Transverse colon (tissue), 4 donors: Measurements from ENCODE around the gene THRA. TPM values are rescaled to one million over a fixed set of nuclear protein-coding genes. Genes with fewer than 3 reads are reported as not detected.

Source experiments
- DNase-seq: peaks from one replicate; pipeline ENCODE4 v3.0.0-alpha.2; 2019
- H3K27ac ChIP-seq, 4 donors: fragments of 200-600 bp; sonication (generic); 2 replicates each; pipeline ENCODE4 v1.5.1; 2016 to 2018; ENCODE audit warnings: inconsistent platforms in 4 of 4
- H3K27me3 ChIP-seq: fragments of 200-600 bp; sonication (generic); 2 replicates; pipeline ENCODE4 v1.5.1; 2017; ENCODE audit warnings: inconsistent platforms
- H3K36me3 ChIP-seq, 4 donors: fragments of 200-600 bp; sonication (generic); 2 replicates each; pipeline ENCODE4 v1.5.1; 2017 to 2019; ENCODE audit warnings: inconsistent platforms in 4 of 4
- H3K4me1 ChIP-seq, 4 donors: fragments of 200-600 bp; sonication (generic); 2 replicates each; pipeline ENCODE4 v1.5.1; 2017 to 2020; ENCODE audit warnings: inconsistent platforms in 4 of 4
- H3K4me3 ChIP-seq, 4 donors: fragments of 200-600 bp; sonication (generic); 1 replicate in 1 of 4; 2 replicates in 3 of 4; pipeline versions ENCODE4 v1.5.1 to v1.6.1; 2017 to 2019; ENCODE audit warnings: inconsistent platforms in 4 of 4
- H3K9me3 ChIP-seq, 2 donors: fragments of 200-600 bp; sonication (generic); 2 replicates each; pipeline ENCODE4 v1.5.1; 2017 to 2019; ENCODE audit warnings: inconsistent platforms in 2 of 2
- CTCF ChIP-seq, 5 experiments: fragments of 200-600 bp in 3 of 5; fragments of 450-650 bp in 2 of 5; sonication (generic) in 3 of 5; IDR thresholded peaks; 1 replicate in 2 of 5; 2 replicates in 3 of 5; pipeline ENCODE4 v1.5.1; 2016 to 2017; ENCODE audit warnings: antibody characterized with exemption in 5 of 5, inconsistent platforms in 3 of 5, mild to moderate bottlenecking in 2 of 5, moderate library complexity in 1 of 5
- EP300 ChIP-seq: sonication (generic); formaldehyde crosslinking; IDR thresholded peaks from one replicate; pipeline ENCODE4 v1.6.1; 2017; ENCODE audit warnings: antibody characterized with exemption, low read depth
- POLR2A ChIP-seq: fragments of 450-650 bp; IDR thresholded peaks from one replicate; pipeline ENCODE4 v1.6.1; 2016; ENCODE audit warnings: antibody characterized with exemption, mild to moderate bottlenecking, moderate library complexity
- POLR2AphosphoS5 ChIP-seq, 3 donors: sonication (generic); formaldehyde crosslinking; IDR thresholded peaks; one replicate each; pipeline ENCODE4 v1.6.1; 2016; ENCODE audit warnings: antibody characterized with exemption in 3 of 3
- WGBS, 2 donors: methylation state at CpG; one replicate each; pipeline ENCODE4 v1.1.5; 2018; ENCODE audit warnings: low coverage in 1 of 2; 5-methylcytosine and 5-hydroxymethylcytosine counted together
- in situ Hi-C, 4 donors: fragments of 200-750 bp; cut with MboI; loops; one replicate each; pipeline versions ENCODE4 v1.15.0 to v1.15.1; 2017; ENCODE audit warnings: low sequenced_read_pairs in 3 of 4, low pct_ligation_motif_present in 1 of 4, low pct_unique_long_range_greater_than_20kb in 1 of 4
- intact Hi-C: fragments of 100-400 bp; cut with DNase I; formaldehyde crosslinking; loops from one replicate; pipeline ENCODE4 v1.15.1; 2023; ENCODE audit warnings: low total_unique reads
- total RNA-seq, 4 donors: library from RNA; depleted of rRNA; stranded (reverse); fragments of >200 nt; gene quantifications; one replicate each; pipeline ENCODE4 v1.1.0, GENCODE V29; 2016

Gene THRA
- total RNA-seq, 4 donors from 2014 or later = 32.6 to 82.6 (median 58.6) TPM

- intact Hi-C loops = no loop called here
- in situ Hi-C loops = no loop called here
- H3K4me1 ChIP-seq = peaks cover 5 to 32% (median 11%) of the 10 kb centered on the region in 4 donors
- H3K27me3 ChIP-seq = no peaks in the 10 kb centered on the region
- no peak for DNase-seq
- H3K4me3 ChIP-seq = no peak overlapping the region
- H3K27ac ChIP-seq = no peak overlapping the region
- no peaks in the 10 kb centered on the region for H3K9me3 ChIP-seq
- no peaks in the 10 kb centered on the region for H3K36me3 ChIP-seq
- TF ChIP-seq EP300 (no peak), POLR2A (no peak), POLR2AphosphoS5 (IDR thresholded peaks at IDR 0.05) (no peak), CTCF (IDR thresholded peaks at IDR 0.05) (no peak)
- WGBS, 2 donors = 85 to 100% methylated on average over 1 to 6 of the region's 6 CpGs
Observed at GRCh38 chr17:40056379-40057015, 6.3 kb upstream of the THRA start.

GRCh38 chr17:40058186-40058784, 4.5 kb upstream of the THRA start:
- Histone ChIP-seq H3K4me1 (peaks cover 12 to 34% (median 18%) of the 10 kb centered on the region in 4 donors), H3K27me3 (no peaks in the 10 kb centered on the region), H3K36me3 (no peaks in the 10 kb centered on the region), H3K27ac (peak overlapping the region; percentile 70 to 83 (median 72)), H3K4me3 (no peak overlapping the region), H3K9me3 (no peaks in the 10 kb centered on the region)
- intact Hi-C loops (no loop called here), in situ Hi-C loops (no loop called here)
- no peak for TF ChIP-seq POLR2AphosphoS5 (IDR thresholded peaks at IDR 0.05)
- no peak for TF ChIP-seq EP300
- no peak for TF ChIP-seq CTCF (IDR thresholded peaks at IDR 0.05)
- no peak for TF ChIP-seq POLR2A
- DNase-seq = no peak
- WGBS, 2 donors = 16 to 53% methylated on average over 7 to 8 of the region's 8 CpGs

- intact Hi-C loops = no loop called here
- peak overlapping the region; percentile 70 to 83 (median 72) for H3K27ac ChIP-seq
- 96 to 100% methylated on average over 1 of the region's 1 CpG for WGBS, 2 donors
- H3K4me1 ChIP-seq = peaks cover 9 to 30% (median 14%) of the 10 kb centered on the region in 4 donors
- no peak for DNase-seq
- H3K36me3 ChIP-seq = no peaks in the 10 kb centered on the region
- H3K4me3 ChIP-seq = no peak overlapping the region
- in situ Hi-C loops = no loop called here
- no peaks in the 10 kb centered on the region for H3K9me3 ChIP-seq
- TF ChIP-seq EP300 (no peak), POLR2AphosphoS5 (IDR thresholded peaks at IDR 0.05) (no peak), POLR2A (no peak), CTCF (IDR thresholded peaks at IDR 0.05) (no peak)
- H3K27me3 ChIP-seq = no peaks in the 10 kb centered on the region
Observed at GRCh38 chr17:40058865-40059264, 3.9 kb upstream of the THRA start.

GRCh38 chr17:40059729-40060475, 2.9 kb upstream of the THRA start:
- Histone ChIP-seq H3K36me3 (no peaks in the 10 kb centered on the region), H3K9me3 (no peaks in the 10 kb centered on the region), H3K4me3 (no peak overlapping the region), H3K27me3 (no peaks in the 10 kb centered on the region), H3K4me1 (peaks cover 19 to 35% (median 22%) of the 10 kb centered on the region in 4 donors), H3K27ac (peak overlapping the region in 3 of 4 donors; percentile 10 to 83 (median 73))
- no peak for TF ChIP-seq POLR2AphosphoS5 (IDR thresholded peaks at IDR 0.05)
- TF ChIP-seq POLR2A = no peak
- TF ChIP-seq CTCF (IDR thresholded peaks at IDR 0.05) = no peak
- no peak for TF ChIP-seq EP300
- in situ Hi-C loops = loop anchor here in 1 of 4 donors (10.0 kb wide), 1 partner anchor 55 kb away; no protein-coding TSS in a partner anchor
- intact Hi-C loops = loop anchor here (5.0 kb wide), 1 partner anchor 52 kb away; no protein-coding TSS in a partner anchor
- no peak for DNase-seq
- 43 to 80% methylated on average over 2 to 8 of the region's 8 CpGs for WGBS, 2 donors
